ENCODE measurements around the gene KHNYN. TPM values are rescaled to one million over a fixed set of nuclear protein-coding genes. Genes with fewer than 3 reads are reported as not detected.

KHNYN gene
- total RNA-seq, 2 donors from 2014 or later = 46.2 to 46.6 TPM

DNA sequence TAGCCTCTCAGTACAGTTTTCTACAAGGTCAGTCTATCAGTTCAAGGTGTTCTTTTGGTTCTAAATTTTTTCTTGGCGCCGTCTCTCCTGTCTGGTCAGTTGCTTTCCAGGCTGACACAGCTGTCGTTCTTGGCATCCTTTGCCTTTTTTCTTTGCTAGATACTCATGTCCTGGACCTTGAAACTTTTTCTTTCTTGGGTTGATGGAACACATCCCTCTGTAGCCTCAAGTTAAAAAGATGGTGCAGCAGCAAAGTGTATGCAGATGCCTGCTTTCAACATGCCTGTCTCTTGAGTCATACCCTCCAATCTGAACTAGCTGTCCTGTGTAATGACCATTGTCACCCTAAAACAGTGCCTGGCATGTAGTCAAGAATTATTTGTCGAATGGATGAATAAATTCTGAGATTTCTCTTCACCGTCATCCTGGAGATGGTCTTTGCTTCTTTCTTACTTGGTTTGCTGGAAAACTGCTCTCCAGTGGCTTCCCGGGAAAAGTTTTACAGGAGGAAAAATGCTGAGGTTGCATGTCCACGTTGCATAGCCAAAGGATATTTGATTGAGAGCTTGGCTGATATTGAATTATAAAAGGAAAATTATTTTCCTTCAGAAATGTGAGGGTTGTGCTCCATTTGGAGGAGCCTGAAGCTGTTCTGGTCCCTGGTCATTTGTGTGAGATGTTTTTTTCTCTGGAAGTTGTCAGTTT, 26.3 kb upstream of the KHNYN start:
- H3K4me1 ChIP-seq (ENCODE audit: control insufficient read depth, insufficient read depth, low read length) = peaks cover 3% of the 10 kb centered on the region
- Mint-ChIP-seq H3K4me1 (peaks cover 41% of the 10 kb centered on the region), H3K27me3 (ENCODE audit: insufficient read depth) (peaks cover 5% of the 10 kb centered on the region), H3K4me3 (no peak overlapping the region), H3K27ac (no peak overlapping the region), H3K36me3 (ENCODE audit: low read depth) (peaks cover 1% of the 10 kb centered on the region), H3K9me3 (no peaks in the 10 kb centered on the region)
- TF ChIP-seq, protein P1, sequence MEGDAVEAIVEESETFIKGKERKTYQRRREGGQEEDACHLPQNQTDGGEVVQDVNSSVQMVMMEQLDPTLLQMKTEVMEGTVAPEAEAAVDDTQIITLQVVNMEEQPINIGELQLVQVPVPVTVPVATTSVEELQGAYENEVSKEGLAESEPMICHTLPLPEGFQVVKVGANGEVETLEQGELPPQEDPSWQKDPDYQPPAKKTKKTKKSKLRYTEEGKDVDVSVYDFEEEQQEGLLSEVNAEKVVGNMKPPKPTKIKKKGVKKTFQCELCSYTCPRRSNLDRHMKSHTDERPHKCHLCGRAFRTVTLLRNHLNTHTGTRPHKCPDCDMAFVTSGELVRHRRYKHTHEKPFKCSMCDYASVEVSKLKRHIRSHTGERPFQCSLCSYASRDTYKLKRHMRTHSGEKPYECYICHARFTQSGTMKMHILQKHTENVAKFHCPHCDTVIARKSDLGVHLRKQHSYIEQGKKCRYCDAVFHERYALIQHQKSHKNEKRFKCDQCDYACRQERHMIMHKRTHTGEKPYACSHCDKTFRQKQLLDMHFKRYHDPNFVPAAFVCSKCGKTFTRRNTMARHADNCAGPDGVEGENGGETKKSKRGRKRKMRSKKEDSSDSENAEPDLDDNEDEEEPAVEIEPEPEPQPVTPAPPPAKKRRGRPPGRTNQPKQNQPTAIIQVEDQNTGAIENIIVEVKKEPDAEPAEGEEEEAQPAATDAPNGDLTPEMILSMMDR (conservative IDR thresholded peaks at IDR 0.05) = no peak
- no peak overlapping the region for H3K27ac ChIP-seq (ENCODE audit: low read depth, low read length)
- H3K9ac ChIP-seq (ENCODE audit: extremely low read depth, low read length, poor library complexity, severe bottlenecking) = no peak overlapping the region
- 86 to 95% methylated on average over 7 of the region's 7 CpGs for WGBS, 2 experiments (ENCODE audit: insufficient coverage in 1 of 2, insufficient read length in 1 of 2)
- H3K27me3 ChIP-seq (ENCODE audit: control insufficient read depth, insufficient read depth, low read length, poor library complexity, severe bottlenecking) = no peaks in the 10 kb centered on the region
- no peaks in the 10 kb centered on the region for H3K9me3 ChIP-seq (ENCODE audit: control insufficient read depth, low read length)
- H3K4me3 ChIP-seq (ENCODE audit: low read length) = no peak overlapping the region
- H3K36me3 ChIP-seq (ENCODE audit: control insufficient read depth, insufficient read depth, low read length) = no peaks in the 10 kb centered on the region
- DNase-seq = no peak

DNA sequence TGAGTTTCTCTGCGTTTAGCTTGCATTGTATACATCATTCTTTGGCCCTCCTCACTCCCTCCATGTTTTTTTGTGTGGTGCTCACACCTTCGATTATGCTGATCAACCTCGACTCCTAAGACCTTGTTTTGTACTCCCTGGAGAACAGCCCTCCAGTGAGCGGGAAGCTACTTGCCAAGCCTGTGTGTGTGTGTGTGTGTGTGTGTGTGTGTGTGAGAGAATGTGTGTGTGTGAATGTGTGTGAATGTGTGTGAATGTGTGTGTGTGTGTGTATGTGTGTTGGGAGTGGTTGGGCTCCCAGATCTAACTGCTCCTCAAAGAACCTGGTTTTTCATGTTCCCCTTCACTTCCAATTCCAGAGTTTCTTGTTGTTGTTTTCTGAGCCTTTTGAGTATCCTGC, 24.9 kb upstream of the KHNYN start:
- Histone ChIP-seq H3K27ac (ENCODE audit: low read depth, low read length) (no peak overlapping the region), H3K4me1 (ENCODE audit: control insufficient read depth, insufficient read depth, low read length) (peaks cover 3% of the 10 kb centered on the region), H3K27me3 (ENCODE audit: control insufficient read depth, insufficient read depth, low read length, poor library complexity, severe bottlenecking) (no peaks in the 10 kb centered on the region), H3K36me3 (ENCODE audit: control insufficient read depth, insufficient read depth, low read length) (no peaks in the 10 kb centered on the region), H3K9ac (ENCODE audit: extremely low read depth, low read length, poor library complexity, severe bottlenecking) (no peak overlapping the region), H3K9me3 (ENCODE audit: control insufficient read depth, low read length) (no peaks in the 10 kb centered on the region), H3K4me3 (ENCODE audit: low read length) (no peak overlapping the region)
- no peaks in the 10 kb centered on the region for H3K9me3 Mint-ChIP-seq
- H3K4me3 Mint-ChIP-seq = no peak overlapping the region
- H3K27me3 Mint-ChIP-seq (ENCODE audit: insufficient read depth) = peaks cover 5% of the 10 kb centered on the region
- DNase-seq = no peak
- no peak overlapping the region for H3K27ac Mint-ChIP-seq
- peaks cover 37% of the 10 kb centered on the region for H3K4me1 Mint-ChIP-seq
- TF ChIP-seq, protein P1 (conservative IDR thresholded peaks at IDR 0.05) = no peak
- H3K36me3 Mint-ChIP-seq (ENCODE audit: low read depth) = peaks cover 1% of the 10 kb centered on the region
- 76% methylated on average over 4 of the region's 4 CpGs; no CpG with 5 or more reads in 1 of the 2 experiments for WGBS, 2 experiments (ENCODE audit: insufficient coverage in 1 of 2, insufficient read length in 1 of 2)

DNA sequence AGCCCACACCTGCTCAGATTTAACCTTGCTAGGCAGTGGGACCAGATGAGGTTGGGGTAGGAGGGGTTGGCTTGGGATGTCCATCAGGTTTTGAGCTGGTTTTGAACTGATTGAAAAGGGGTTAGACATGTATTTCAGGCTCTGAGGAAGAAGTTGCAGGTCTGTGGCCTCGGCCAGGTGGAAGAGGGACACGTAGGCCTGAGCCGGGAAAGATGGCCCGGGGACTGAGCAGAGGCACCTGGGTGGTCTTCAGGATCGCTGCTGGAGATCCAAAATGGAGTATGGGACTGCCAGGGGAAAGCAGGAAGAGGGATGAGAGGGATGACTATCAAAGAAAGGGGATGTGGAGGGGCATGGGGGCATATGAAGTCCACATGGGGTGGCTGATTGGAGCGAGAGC, 23.3 kb upstream of the KHNYN start:
- H3K9ac ChIP-seq (ENCODE audit: extremely low read depth, low read length, poor library complexity, severe bottlenecking) = no peak overlapping the region
- Mint-ChIP-seq H3K27me3 (ENCODE audit: insufficient read depth) (peaks cover under 1% of the 10 kb centered on the region), H3K36me3 (ENCODE audit: low read depth) (peaks cover 1% of the 10 kb centered on the region), H3K27ac (no peak overlapping the region), H3K4me1 (peaks cover 33% of the 10 kb centered on the region), H3K4me3 (no peak overlapping the region), H3K9me3 (no peaks in the 10 kb centered on the region)
- WGBS, 2 experiments (ENCODE audit: insufficient coverage in 1 of 2, insufficient read length in 1 of 2) = 92 to 93% methylated on average over 6 of the region's 6 CpGs
- no peak overlapping the region for H3K27ac ChIP-seq (ENCODE audit: low read depth, low read length)
- no peaks in the 10 kb centered on the region for H3K9me3 ChIP-seq (ENCODE audit: control insufficient read depth, low read length)
- TF ChIP-seq, protein P1 (conservative IDR thresholded peaks at IDR 0.05) = no peak
- no peaks in the 10 kb centered on the region for H3K27me3 ChIP-seq (ENCODE audit: control insufficient read depth, insufficient read depth, low read length, poor library complexity, severe bottlenecking)
- DNase-seq = no peak
- no peak overlapping the region for H3K4me3 ChIP-seq (ENCODE audit: low read length)
- no peaks in the 10 kb centered on the region for H3K4me1 ChIP-seq (ENCODE audit: control insufficient read depth, insufficient read depth, low read length)
- H3K36me3 ChIP-seq (ENCODE audit: control insufficient read depth, insufficient read depth, low read length) = no peaks in the 10 kb centered on the region

All from endodermal cell (in vitro differentiated cells).